DOHH2 (cell line): ENCODE measurements around the gene TTC19.

Source experiments
- H3F3A ChIP-seq: fragments of 200-600 bp; sonication (generic), shearing (Covaris generic); 2 replicates; pipeline ENCODE4 v1.6.0; 2016; ENCODE audit warnings: antibody characterized with exemption, mild to moderate bottlenecking; ENCODE audit not compliant: control insufficient read depth, insufficient read depth
- H3K27ac ChIP-seq: fragments of 200-600 bp; sonication (generic); 2 replicates; pipeline ENCODE4 v1.5.1; 2014; ENCODE audit warnings: low read depth, mild to moderate bottlenecking, low read length, moderate library complexity
- H3K27me3 ChIP-seq: fragments of 200-600 bp; sonication (generic); 2 replicates; pipeline ENCODE4 v1.6.1; 2014; ENCODE audit warnings: mild to moderate bottlenecking, low read length, mixed read lengths; ENCODE audit not compliant: control insufficient read depth
- H3K36me3 ChIP-seq: fragments of 200-600 bp; sonication (generic); 2 replicates; pipeline ENCODE4 v1.6.1; 2014; ENCODE audit warnings: mild to moderate bottlenecking, low read length, moderate library complexity, mixed read lengths; ENCODE audit not compliant: control insufficient read depth
- H3K4me1 ChIP-seq: fragments of 200-600 bp; sonication (generic); 2 replicates; pipeline ENCODE4 v1.6.1; 2014; ENCODE audit warnings: mild to moderate bottlenecking, low read length, mixed read lengths; ENCODE audit not compliant: control insufficient read depth
- H3K4me2 ChIP-seq: fragments of 200-600 bp; sonication (generic); 2 replicates; pipeline ENCODE4 v1.6.0; 2014; ENCODE audit warnings: mild to moderate bottlenecking, low read length, moderate library complexity
- H3K4me3 ChIP-seq: fragments of 200-600 bp; sonication (generic); 2 replicates; pipeline ENCODE4 v1.5.1; 2014; ENCODE audit warnings: mild to moderate bottlenecking, low read length, mixed read lengths
- H3K79me2 ChIP-seq: fragments of 200-600 bp; sonication (generic); 2 replicates; pipeline ENCODE4 v1.6.1; 2014; ENCODE audit warnings: mild to moderate bottlenecking, low read length, mixed read lengths; ENCODE audit not compliant: control insufficient read depth
- H3K9me2 ChIP-seq: fragments of 200-600 bp; sonication (generic); replicated peaks from 2 replicates; pipeline ENCODE4 v1.6.1; 2014; ENCODE audit warnings: mild to moderate bottlenecking, low read length, mixed read lengths; ENCODE audit not compliant: control insufficient read depth
- H3K9me3 ChIP-seq: fragments of 200-600 bp; sonication (generic); 2 replicates; pipeline ENCODE4 v1.6.1; 2014; ENCODE audit warnings: antibody characterized with exemption, low read length, mixed read lengths; ENCODE audit not compliant: control insufficient read depth, insufficient read depth
- H4K20me1 ChIP-seq: fragments of 200-600 bp; sonication (generic); 2 replicates; pipeline ENCODE4 v1.6.0; 2014; ENCODE audit warnings: low read depth, mild to moderate bottlenecking, antibody characterized with exemption, low read length, moderate library complexity; ENCODE audit not compliant: control insufficient read depth, insufficient read depth
- EZH2phosphoT487 ChIP-seq: fragments of 200-600 bp; sonication (generic); IDR thresholded peaks from 2 replicates; pipeline ENCODE4 v1.6.1; 2017; ENCODE audit warnings: borderline replicate concordance, mild to moderate bottlenecking, antibody characterized with exemption, low read length, moderate library complexity, mixed read lengths
- TF ChIP-seq, protein P1 (sequence below): fragments of 200-600 bp; sonication (generic); IDR thresholded peaks from one replicate; pipeline ENCODE4 v1.5.1; 2014; ENCODE audit warnings: antibody characterized with exemption, mild to moderate bottlenecking, low read depth, low read length; ENCODE audit not compliant: poor library complexity, severe bottlenecking

TTC19 gene

GRCh38 chr17:16046966-16047365 lies 47.3 kb downstream of the TTC19 start:
- Histone ChIP-seq H4K20me1 (0 out of 2 replicates have a peak, but pooled peaks cover 7% of the 10 kb centered on the region), H3K4me3 (no peak overlapping the region), H3F3A (no peaks in the 10 kb centered on the region), H3K4me2 (no peak overlapping the region), H3K36me3 (peaks cover 53% of the 10 kb centered on the region), H3K4me1 (peaks cover 5% of the 10 kb centered on the region; the same call in 1 of the 2 replicates), H3K9me3 (no peaks in the 10 kb centered on the region), H3K27me3 (no peaks in the 10 kb centered on the region), H3K9me2 (no peaks in the 10 kb centered on the region), H3K27ac (no peak overlapping the region), H3K79me2 (no peaks in the 10 kb centered on the region)
- no peak for TF ChIP-seq EZH2phosphoT487
- TF ChIP-seq, protein P1, sequence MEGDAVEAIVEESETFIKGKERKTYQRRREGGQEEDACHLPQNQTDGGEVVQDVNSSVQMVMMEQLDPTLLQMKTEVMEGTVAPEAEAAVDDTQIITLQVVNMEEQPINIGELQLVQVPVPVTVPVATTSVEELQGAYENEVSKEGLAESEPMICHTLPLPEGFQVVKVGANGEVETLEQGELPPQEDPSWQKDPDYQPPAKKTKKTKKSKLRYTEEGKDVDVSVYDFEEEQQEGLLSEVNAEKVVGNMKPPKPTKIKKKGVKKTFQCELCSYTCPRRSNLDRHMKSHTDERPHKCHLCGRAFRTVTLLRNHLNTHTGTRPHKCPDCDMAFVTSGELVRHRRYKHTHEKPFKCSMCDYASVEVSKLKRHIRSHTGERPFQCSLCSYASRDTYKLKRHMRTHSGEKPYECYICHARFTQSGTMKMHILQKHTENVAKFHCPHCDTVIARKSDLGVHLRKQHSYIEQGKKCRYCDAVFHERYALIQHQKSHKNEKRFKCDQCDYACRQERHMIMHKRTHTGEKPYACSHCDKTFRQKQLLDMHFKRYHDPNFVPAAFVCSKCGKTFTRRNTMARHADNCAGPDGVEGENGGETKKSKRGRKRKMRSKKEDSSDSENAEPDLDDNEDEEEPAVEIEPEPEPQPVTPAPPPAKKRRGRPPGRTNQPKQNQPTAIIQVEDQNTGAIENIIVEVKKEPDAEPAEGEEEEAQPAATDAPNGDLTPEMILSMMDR: no peak

GRCh38 chr17:16048811-16049449 lies 49.3 kb downstream of the TTC19 start:
- Histone ChIP-seq H3K4me2 (no peak overlapping the region), H3K9me2 (no peaks in the 10 kb centered on the region), H3K4me1 (no peaks in the 10 kb centered on the region), H3F3A (no peaks in the 10 kb centered on the region), H3K27ac (no peak overlapping the region), H3K79me2 (no peaks in the 10 kb centered on the region), H4K20me1 (0 out of 2 replicates have a peak, but pooled peaks cover 7% of the 10 kb centered on the region), H3K4me3 (no peak overlapping the region), H3K36me3 (peaks cover 43% of the 10 kb centered on the region), H3K27me3 (no peaks in the 10 kb centered on the region), H3K9me3 (no peaks in the 10 kb centered on the region)
- TF ChIP-seq EZH2phosphoT487: no peak
- TF ChIP-seq, protein P1: no peak

DNA sequence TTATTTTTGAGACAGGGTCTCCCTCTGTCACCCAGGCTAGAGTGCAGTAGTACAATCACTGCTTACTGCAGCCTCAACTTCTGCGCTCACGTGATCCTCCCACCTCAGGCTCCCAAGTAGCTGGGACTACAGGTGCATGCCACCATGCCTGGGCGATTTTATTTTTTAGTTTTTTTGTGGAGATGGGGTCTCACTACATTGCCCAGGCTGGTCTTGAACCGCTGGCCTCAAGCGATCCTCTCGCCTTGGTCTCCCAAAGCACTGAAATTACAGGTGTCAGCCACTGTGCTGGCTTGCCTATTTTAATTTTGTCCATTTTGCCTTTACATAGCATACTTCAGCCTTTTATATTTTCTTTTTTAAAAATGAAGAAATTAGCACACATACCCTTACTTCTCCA lies 51.2 kb downstream of the TTC19 start:
- Histone ChIP-seq H3K27me3 (no peaks in the 10 kb centered on the region), H3K36me3 (peaks cover 45% of the 10 kb centered on the region), H3K9me2 (no peaks in the 10 kb centered on the region), H3F3A (no peaks in the 10 kb centered on the region), H3K4me2 (no peak overlapping the region), H3K9me3 (no peaks in the 10 kb centered on the region), H3K27ac (no peak overlapping the region), H3K4me3 (no peak overlapping the region), H3K79me2 (no peaks in the 10 kb centered on the region), H4K20me1 (0 out of 2 replicates have a peak, but pooled peaks cover 7% of the 10 kb centered on the region), H3K4me1 (no peaks in the 10 kb centered on the region)
- TF ChIP-seq, protein P1: no peak
